Naive thymus-derived CD4-positive, alpha-beta T cell (primary cell): Measurements from ENCODE around the gene HTR6. TPM values are rescaled to one million over a fixed set of nuclear protein-coding genes. Genes with fewer than 3 reads are reported as not detected.
"Not testable (repeated sequence)": the region's sequence is repeated elsewhere in the genome, so short reads cannot be mapped to it uniquely, and the experiment has no call there.

Source experiments
- ATAC-seq: fragments of 150-1000 bp; cut with Tn5 transposase; 2 replicates; pipeline ENCODE4 v1.10.0; 2021; ENCODE audit warnings: mild to moderate bottlenecking, moderate library complexity
- CTCF ChIA-PET: fragments of 350-600 bp; sonication (Branson Sonifier 250); formaldehyde crosslinking; loops from one replicate; lab custom pipeline; 2021; ENCODE audit warnings: antibody characterized with exemption; lab: Charles Lee
- POLR2A ChIA-PET: fragments of 350-600 bp; sonication (Branson Sonifier 250); formaldehyde crosslinking; loops from one replicate; lab custom pipeline; 2021; ENCODE audit warnings: antibody characterized with exemption, inconsistent platforms; lab: Charles Lee
- DNase-seq, 9 donors: peaks; one replicate each; pipeline versions ENCODE4 v3.0.0 to v3.0.0-alpha.2; 2020 to 2022; ENCODE audit warnings: mixed read lengths in 1 of 9
- H3K27ac ChIP-seq: one replicate; pipeline ENCODE4 v1.7.0; 2013; ENCODE audit warnings: mild to moderate bottlenecking, low read depth, low read length, moderate library complexity
- H3K27me3 ChIP-seq, 2 donors: one replicate each; pipeline ENCODE4 v1.7.0; 2013; ENCODE audit warnings: low read length in 2 of 2, mild to moderate bottlenecking in 2 of 2, moderate library complexity in 2 of 2; ENCODE audit not compliant: control insufficient read depth in 2 of 2, insufficient read depth in 2 of 2
- H3K36me3 ChIP-seq, 3 experiments: 1 replicate in 2 of 3; 2 replicates in 1 of 3; pipeline ENCODE4 v1.7.0; 2013; ENCODE audit warnings: low read length in 3 of 3, mild to moderate bottlenecking in 3 of 3, moderate library complexity in 1 of 3; ENCODE audit not compliant: insufficient read depth in 3 of 3, control insufficient read depth in 2 of 3
- H3K4me1 ChIP-seq, 2 donors: one replicate each; pipeline ENCODE4 v1.7.0; 2013; ENCODE audit warnings: low read length in 2 of 2, mild to moderate bottlenecking in 2 of 2, moderate library complexity in 1 of 2; ENCODE audit not compliant: control insufficient read depth in 2 of 2, insufficient read depth in 2 of 2
- H3K4me3 ChIP-seq: 2 replicates; pipeline ENCODE4 v1.7.0; 2013; ENCODE audit warnings: mild to moderate bottlenecking, low read length
- H3K9me3 ChIP-seq, 3 experiments: 1 replicate in 2 of 3; 2 replicates in 1 of 3; pipeline ENCODE4 v1.7.0; 2013; ENCODE audit warnings: low read length in 3 of 3; ENCODE audit not compliant: control insufficient read depth in 2 of 3
- H3K27ac Mint-ChIP-seq, 9 donors: one replicate each; pipeline ENCODE4 v1.8.0; 2020 to 2022; ENCODE audit warnings: mixed read lengths in 9 of 9, mild to moderate bottlenecking in 8 of 9, moderate library complexity in 5 of 9, inconsistent platforms in 2 of 9
- H3K27me3 Mint-ChIP-seq, 5 donors: one replicate each; pipeline ENCODE4 v1.8.0; 2021 to 2022; ENCODE audit warnings: mixed read lengths in 5 of 5, mild to moderate bottlenecking in 1 of 5
- H3K36me3 Mint-ChIP-seq, 5 donors: one replicate each; pipeline ENCODE4 v1.8.0; 2020 to 2022; ENCODE audit warnings: mixed read lengths in 5 of 5, mild to moderate bottlenecking in 3 of 5, inconsistent platforms in 1 of 5
- H3K4me1 Mint-ChIP-seq, 7 donors: one replicate each; pipeline ENCODE4 v1.8.0; 2020 to 2022; ENCODE audit warnings: mixed read lengths in 7 of 7, mild to moderate bottlenecking in 3 of 7, inconsistent platforms in 1 of 7
- H3K4me3 Mint-ChIP-seq, 10 donors: one replicate each; pipeline ENCODE4 v1.8.0; 2020 to 2022; ENCODE audit warnings: mild to moderate bottlenecking in 10 of 10, mixed read lengths in 10 of 10, moderate library complexity in 6 of 10, inconsistent platforms in 2 of 10
- H3K9me3 Mint-ChIP-seq, 11 donors: one replicate each; pipeline ENCODE4 v1.8.0; 2020 to 2022; ENCODE audit warnings: mixed read lengths in 11 of 11, mild to moderate bottlenecking in 4 of 11, inconsistent platforms in 1 of 11, moderate library complexity in 1 of 11
- intact Hi-C, 2 donors: fragments of 100-400 bp; cut with micrococcal nuclease; formaldehyde crosslinking; loops; one replicate each; pipeline ENCODE4 v1.15.1; 2023
- polyA plus RNA-seq, 2 donors: library from polyadenylated mRNA; unstranded; fragments of 300-500 nt; fragmentation: Illumina TruSeq; gene quantifications; one replicate each; pipeline ENCODE4 v1.2.3, GENCODE V29; 2021
- total RNA-seq, 6 experiments: library from RNA in 5 of 6; stranded (reverse) in 5 of 6; gene quantifications; 1 replicate in 5 of 6; 2 replicates in 1 of 6; pipeline ENCODE4 v1.2.3 and lab custom pipeline; 2021 to 2026

HTR6 gene
- total and polyA plus RNA-seq, 7 experiments from 2014 or later = 0.13 to 0.92 (median 0.47) TPM; not detected in 3

- DNase-seq (no peak), ATAC-seq (no peak)
- H3K9me3 Mint-ChIP-seq = peaks cover 0 to 1% (median 0%) of the 10 kb centered on the region in 11 donors
- no peak overlapping the region for H3K4me3 Mint-ChIP-seq
- H3K4me1 Mint-ChIP-seq = peaks cover 0 to 2% (median 0%) of the 10 kb centered on the region in 7 donors
- no peaks in the 10 kb centered on the region for H3K27me3 ChIP-seq
- H3K4me3 ChIP-seq = no peak overlapping the region
- no peaks in the 10 kb centered on the region for H3K27me3 Mint-ChIP-seq
- H3K27ac Mint-ChIP-seq = no peak overlapping the region
- no peaks in the 10 kb centered on the region for H3K9me3 ChIP-seq
- no peaks in the 10 kb centered on the region for H3K36me3 Mint-ChIP-seq
- ChIA-PET CTCF (no interaction called here), POLR2A (no interaction called here)
- H3K27ac ChIP-seq = no peak overlapping the region
- H3K36me3 ChIP-seq = no peaks in the 10 kb centered on the region
- intact Hi-C loops = no loop called here
- H3K4me1 ChIP-seq = no peaks in the 10 kb centered on the region
These were observed 29.0 kb upstream of the HTR6 start for GRCh38 chr1:19635646-19636045.

DNA sequence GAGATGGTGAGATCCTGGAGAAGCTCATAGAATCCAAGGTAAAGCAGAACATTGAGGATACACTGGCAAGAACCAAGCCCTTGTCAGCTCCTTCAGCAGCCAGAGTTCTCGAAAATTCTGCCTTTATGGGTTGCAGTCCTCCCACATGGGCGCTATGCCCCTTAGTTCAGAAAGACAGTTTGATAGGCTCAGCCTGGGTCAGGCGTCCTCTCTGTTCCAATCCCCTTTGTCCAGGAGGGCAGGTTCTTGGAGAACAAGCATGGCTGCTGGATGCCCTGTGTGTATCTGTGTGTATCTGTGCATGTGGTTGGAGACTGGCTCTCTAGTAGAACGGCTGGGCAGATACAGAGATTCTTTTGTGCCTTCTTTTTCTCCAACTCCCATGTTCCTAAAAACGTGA lies 28.6 kb upstream of the HTR6 start:
- no peaks in the 10 kb centered on the region for H3K36me3 ChIP-seq
- Mint-ChIP-seq H3K4me1 (peaks cover 0 to 3% (median 0%) of the 10 kb centered on the region in 7 donors), H3K27me3 (no peaks in the 10 kb centered on the region), H3K27ac (no peak overlapping the region), H3K36me3 (no peaks in the 10 kb centered on the region), H3K4me3 (no peak overlapping the region), H3K9me3 (peaks cover 0 to 1% (median 0%) of the 10 kb centered on the region in 11 donors)
- ChIA-PET POLR2A (no interaction called here), CTCF (no interaction called here)
- H3K27me3 ChIP-seq = no peaks in the 10 kb centered on the region
- no peak overlapping the region for H3K27ac ChIP-seq
- intact Hi-C loops = no loop called here
- ATAC-seq = no peak
- no peak for DNase-seq
- H3K4me1 ChIP-seq = no peaks in the 10 kb centered on the region
- H3K4me3 ChIP-seq = no peak overlapping the region
- H3K9me3 ChIP-seq = no peaks in the 10 kb centered on the region

DNA sequence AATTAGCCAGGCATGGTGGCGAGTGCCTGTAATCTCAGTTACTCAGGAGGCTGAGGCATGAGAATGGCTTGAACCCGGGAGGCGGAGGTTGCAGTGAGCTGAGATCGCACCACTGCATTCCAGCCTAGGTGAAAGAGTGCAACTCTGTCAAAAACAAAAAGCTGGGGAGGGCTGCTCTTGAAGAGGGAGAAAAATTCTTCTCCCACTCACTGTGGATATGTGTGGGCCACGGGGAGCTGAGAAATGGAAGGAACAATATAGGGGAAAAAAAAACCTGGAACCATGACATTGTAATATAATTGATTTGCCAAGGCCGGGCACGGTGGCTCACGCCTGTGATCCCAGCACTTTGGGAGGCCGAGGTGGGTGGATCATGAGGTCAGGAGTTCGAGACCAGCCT lies 27.9 kb upstream of the HTR6 start:
- POLR2A ChIA-PET, DNase-seq, H3K27me3 ChIP-seq, ATAC-seq, H3K36me3 ChIP-seq, H3K27me3 Mint-ChIP-seq, H3K36me3 Mint-ChIP-seq, H3K4me3 Mint-ChIP-seq, H3K27ac Mint-ChIP-seq, H3K9me3 Mint-ChIP-seq, H3K27ac ChIP-seq, H3K4me1 ChIP-seq, CTCF ChIA-PET, H3K9me3 ChIP-seq, H3K4me1 Mint-ChIP-seq, H3K4me3 ChIP-seq, intact Hi-C loops: not testable (repeated sequence)

DNA sequence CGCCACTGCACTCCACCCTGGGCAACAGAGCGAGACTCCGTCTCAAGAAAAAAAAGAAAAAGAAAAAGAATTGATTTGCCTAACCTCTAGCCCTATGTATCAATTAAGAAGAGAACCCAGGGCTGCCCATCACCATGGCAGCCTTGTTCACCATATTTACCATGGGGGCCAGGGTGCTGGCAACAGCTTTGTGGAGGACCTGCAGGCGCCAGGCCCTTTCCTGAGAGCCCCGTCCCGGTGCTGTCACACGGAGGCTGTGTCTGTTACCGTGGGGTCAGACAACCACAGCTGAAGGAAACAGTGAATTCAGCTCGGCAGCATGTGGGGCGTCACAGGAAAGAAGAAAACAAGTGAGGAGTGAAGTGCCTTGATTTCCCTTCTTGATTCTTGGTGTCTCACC lies 27.1 kb upstream of the HTR6 start:
- Mint-ChIP-seq H3K9me3 (peaks cover 0 to 1% (median 0%) of the 10 kb centered on the region in 11 donors), H3K36me3 (no peaks in the 10 kb centered on the region), H3K27me3 (peaks cover 0 to 13% (median 1%) of the 10 kb centered on the region in 5 donors), H3K4me1 (peaks cover 0 to 3% (median 0%) of the 10 kb centered on the region in 7 donors), H3K4me3 (no peak overlapping the region), H3K27ac (no peak overlapping the region)
- ChIA-PET CTCF (no interaction called here), POLR2A (no interaction called here)
- intact Hi-C loops = no loop called here
- H3K27ac ChIP-seq = no peak overlapping the region
- no peaks in the 10 kb centered on the region for H3K36me3 ChIP-seq
- DNase-seq (no peak), ATAC-seq (no peak)
- H3K27me3 ChIP-seq = no peaks in the 10 kb centered on the region
- H3K4me1 ChIP-seq = no peaks in the 10 kb centered on the region
- no peak overlapping the region for H3K4me3 ChIP-seq
- H3K9me3 ChIP-seq = no peaks in the 10 kb centered on the region

GRCh38 chr1:19639228-19639627 lies 25.4 kb upstream of the HTR6 start:
- H3K4me3 ChIP-seq, H3K36me3 ChIP-seq, H3K4me3 Mint-ChIP-seq, DNase-seq, intact Hi-C loops, H3K36me3 Mint-ChIP-seq, H3K4me1 ChIP-seq, H3K9me3 Mint-ChIP-seq, ATAC-seq, H3K9me3 ChIP-seq, H3K27me3 ChIP-seq, H3K4me1 Mint-ChIP-seq, H3K27ac ChIP-seq, CTCF ChIA-PET: not testable (repeated sequence)
- H3K27ac Mint-ChIP-seq = peak overlapping the region in 1 of 9 donors; percentile 73
- H3K27me3 Mint-ChIP-seq = peaks cover 0 to 22% (median 8%) of the 10 kb centered on the region in 5 donors
- POLR2A ChIA-PET = interaction anchor here (10.2 kb wide), 1 partner anchor 40 kb away, joined by 87 read pairs; a partner anchor contains a TSS

GRCh38 chr1:19639999-19640362 lies 24.7 kb upstream of the HTR6 start:
- no peaks in the 10 kb centered on the region for H3K9me3 Mint-ChIP-seq
- Histone ChIP-seq H3K27ac (no peak overlapping the region), H3K36me3 (no peaks in the 10 kb centered on the region), H3K27me3 (no peaks in the 10 kb centered on the region), H3K9me3 (no peaks in the 10 kb centered on the region), H3K4me3 (no peak overlapping the region), H3K4me1 (peaks cover 0 to 6% of the 10 kb centered on the region in 2 donors)
- no peak for DNase-seq
- peaks cover 0 to 3% (median 0%) of the 10 kb centered on the region in 5 donors for H3K36me3 Mint-ChIP-seq
- H3K27ac Mint-ChIP-seq = no peak overlapping the region
- CTCF ChIA-PET = no interaction called here
- H3K27me3 Mint-ChIP-seq = peaks cover 0 to 25% (median 8%) of the 10 kb centered on the region in 5 donors
- POLR2A ChIA-PET = interaction anchor here (0.6 to 10.2 kb wide), 4 partner anchors 32 to 429 kb away, joined by 3 to 87 read pairs (median 3); a partner anchor contains a TSS
- ATAC-seq = no peak
- intact Hi-C loops = loop anchor here in 1 of 2 donors (10.0 kb wide), 1 partner anchor 325 kb away; the partner anchor contains the start of genes AKR7A2 and SLC66A1
- no peak overlapping the region for H3K4me3 Mint-ChIP-seq
- H3K4me1 Mint-ChIP-seq = peaks cover 0 to 12% (median 9%) of the 10 kb centered on the region in 7 donors
